Erythroblast (primary cell): ENCODE measurements around the gene DPP10.
"Not testable (repeated sequence)": the region's sequence is repeated elsewhere in the genome, so short reads cannot be mapped to it uniquely, and the experiment has no call there.

Source experiments
- DNase-seq, 2 experiments: peaks; one replicate each; lab custom pipeline; 2025; lab: John Stamatoyannopoulos, UW
- GATA1 ChIP-seq: IDR thresholded peaks from 2 replicates; pipeline ENCODE4 v1.6.1; 2011; ENCODE audit warnings: low read depth, mild to moderate bottlenecking, control low read depth, low read length, moderate library complexity
- POLR2A ChIP-seq: IDR thresholded peaks from 2 replicates; pipeline ENCODE4 v1.6.1; 2011; ENCODE audit warnings: mild to moderate bottlenecking, low read length

Gene DPP10

DNA sequence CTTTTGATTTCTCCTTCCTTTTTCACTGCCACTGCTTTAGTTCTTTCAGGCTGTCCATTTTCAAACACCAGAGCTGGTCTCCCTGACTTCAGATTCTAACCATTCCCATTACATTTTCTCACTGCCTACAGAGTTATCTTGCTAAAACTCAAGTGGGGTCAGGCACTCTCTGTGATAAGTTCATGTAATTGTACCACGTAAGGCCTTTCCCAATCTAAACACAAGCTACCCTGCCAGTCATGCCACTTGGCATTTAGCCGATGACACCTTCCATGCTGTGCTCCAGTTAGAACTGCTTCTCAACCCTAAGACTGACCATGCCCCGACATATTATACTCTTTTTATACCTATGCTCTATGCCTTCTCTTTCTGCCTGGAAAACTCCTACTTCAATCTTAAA, 592.4 kb downstream of the DPP10 start:
- TF ChIP-seq GATA1 (no peak), POLR2A (no peak)
- DNase-seq, result no peak

DNA sequence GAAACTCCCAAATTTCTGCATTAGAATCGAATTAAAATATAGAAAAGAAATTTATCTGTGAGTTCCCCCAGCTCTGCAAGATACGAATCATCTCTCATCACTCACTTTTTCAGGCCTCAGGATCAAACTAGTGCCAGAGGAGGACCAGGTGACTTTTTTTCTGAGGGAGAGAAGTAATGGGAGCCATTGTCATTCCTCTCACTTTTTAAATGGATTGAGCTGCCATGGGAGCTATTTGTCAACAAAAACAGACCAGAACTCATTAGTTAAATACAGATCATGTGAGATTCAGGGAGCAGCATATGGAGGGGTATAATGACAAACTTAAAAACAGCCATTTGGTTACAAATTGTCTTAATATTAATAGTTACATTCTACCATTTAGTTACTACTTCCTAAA, 594.4 kb downstream of the DPP10 start:
- TF ChIP-seq POLR2A (no peak), GATA1 (no peak)
- DNase-seq, result no peak

DNA sequence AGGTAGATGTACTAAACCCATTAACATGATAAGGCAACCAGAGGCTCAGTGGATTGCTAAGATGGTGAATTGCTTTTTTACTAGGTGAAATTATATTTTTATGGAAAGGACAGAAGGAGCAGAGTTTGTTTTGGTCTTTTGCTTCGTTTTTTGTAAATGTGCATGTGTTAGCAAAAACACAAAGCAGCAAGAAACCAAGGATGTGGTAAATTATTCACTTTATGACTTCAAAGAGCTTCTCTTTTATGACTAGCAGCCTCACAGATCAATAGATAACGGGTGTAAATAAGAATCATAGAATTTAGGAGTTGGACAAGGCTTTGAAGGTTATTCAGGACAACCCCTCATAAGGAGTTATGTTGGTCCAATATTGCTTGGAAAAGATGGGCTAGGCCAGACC, 615.0 kb downstream of the DPP10 start:
- DNase-seq, result no peak
- TF ChIP-seq GATA1, result no peak
- no peak for TF ChIP-seq POLR2A

DNA sequence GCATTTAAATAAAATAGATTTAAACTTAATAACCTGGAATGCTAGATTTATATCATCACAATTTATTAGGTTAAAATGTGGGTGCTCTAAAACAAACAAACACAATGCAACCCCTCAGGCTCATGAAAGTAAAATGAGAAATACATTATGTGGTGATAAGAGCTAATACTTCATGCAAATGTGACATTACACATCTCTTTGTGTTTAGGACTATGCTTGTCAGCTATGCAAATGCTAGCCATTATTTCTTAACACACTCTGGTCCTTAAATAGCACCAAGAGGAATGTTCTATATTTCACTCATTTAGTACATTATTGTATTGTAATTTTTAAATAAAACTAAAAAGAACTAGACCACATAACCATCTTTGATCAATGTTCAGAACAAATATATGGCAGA, 627.6 kb downstream of the DPP10 start:
- DNase-seq, result no peak
- TF ChIP-seq POLR2A (no peak), GATA1 (no peak)

DNA sequence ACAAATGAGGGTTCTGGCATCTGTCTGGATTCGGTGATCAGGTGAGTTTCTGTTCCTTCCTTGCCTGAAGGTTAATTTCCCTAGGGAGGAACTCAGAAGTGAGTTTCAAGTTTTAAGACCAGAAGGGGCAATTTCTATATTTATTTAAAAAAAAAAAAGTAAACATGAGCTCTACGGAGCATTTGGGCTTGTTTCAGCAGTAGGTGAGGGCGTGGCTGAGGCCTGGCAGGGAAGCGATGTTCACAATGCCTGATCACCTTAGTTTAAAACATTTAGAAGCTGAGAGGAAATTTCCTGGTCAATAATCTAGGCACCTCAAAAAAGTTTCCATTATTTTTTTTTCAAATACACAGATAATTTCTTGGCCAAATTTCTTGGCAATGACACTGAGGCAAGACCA, 629.1 kb downstream of the DPP10 start:
- no peak for TF ChIP-seq GATA1
- TF ChIP-seq POLR2A, result no peak
- no peak for DNase-seq

DNA sequence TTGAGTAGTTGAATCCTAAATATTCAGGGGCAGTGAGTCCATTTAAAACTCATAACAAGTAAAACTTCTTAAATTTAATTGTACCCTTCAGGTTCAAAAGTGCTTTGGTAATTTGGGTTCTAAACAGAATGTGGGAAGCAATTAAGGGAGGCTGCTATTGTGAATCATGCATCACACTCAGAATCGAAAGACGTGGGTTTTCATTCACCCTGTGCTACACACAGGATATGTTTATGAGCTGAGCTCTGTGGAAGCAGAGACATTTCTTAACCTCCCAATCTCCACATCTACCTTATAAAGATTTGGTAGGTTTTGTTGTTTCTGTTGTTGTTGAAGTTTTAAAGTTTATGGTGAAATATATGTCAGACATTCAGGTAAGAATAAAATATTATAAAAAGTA, 633.4 kb downstream of the DPP10 start:
- no peak for DNase-seq
- TF ChIP-seq GATA1, result no peak
- no peak for TF ChIP-seq POLR2A

DNA sequence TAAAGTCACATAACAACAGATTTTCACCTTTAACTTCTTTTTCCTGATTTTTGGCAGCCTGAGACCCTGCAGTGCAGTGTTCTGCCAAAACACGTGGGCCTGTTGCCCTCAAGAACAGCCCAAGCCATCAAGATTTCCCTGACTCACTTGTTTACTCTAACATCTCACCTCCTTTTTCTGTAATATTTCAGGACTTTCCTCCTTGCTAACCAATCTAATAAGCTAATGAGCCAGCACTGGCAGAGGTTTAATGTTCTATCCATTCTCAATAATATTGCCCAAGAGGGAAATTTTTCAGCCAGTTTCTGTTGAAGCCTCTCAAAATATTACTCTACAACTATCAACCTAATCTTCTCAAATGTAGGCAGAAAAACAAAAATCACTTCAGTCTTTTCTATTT, 635.2 kb downstream of the DPP10 start:
- no peak for DNase-seq
- TF ChIP-seq POLR2A, result no peak
- no peak for TF ChIP-seq GATA1

DNA sequence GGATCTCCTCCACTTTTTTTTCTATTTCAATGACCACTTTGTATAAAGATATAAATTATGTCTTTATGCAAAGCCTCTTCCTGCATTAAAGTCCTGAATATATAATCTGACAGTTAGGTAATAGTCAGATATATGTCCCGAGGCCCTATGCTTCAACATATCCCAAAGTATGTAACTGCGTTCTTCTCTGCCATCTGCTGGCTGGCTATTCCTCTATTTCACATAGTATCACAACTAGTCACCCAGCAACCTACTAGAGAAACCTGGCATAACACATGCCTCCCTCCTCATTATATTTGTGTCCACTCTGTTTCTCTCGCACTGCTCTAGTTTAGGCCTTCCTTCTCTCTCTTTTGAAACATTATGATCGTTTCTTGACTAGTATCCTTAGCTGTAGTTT, 640.8 kb downstream of the DPP10 start:
- DNase-seq, result no peak
- TF ChIP-seq POLR2A, result no peak
- TF ChIP-seq GATA1, result no peak

DNA sequence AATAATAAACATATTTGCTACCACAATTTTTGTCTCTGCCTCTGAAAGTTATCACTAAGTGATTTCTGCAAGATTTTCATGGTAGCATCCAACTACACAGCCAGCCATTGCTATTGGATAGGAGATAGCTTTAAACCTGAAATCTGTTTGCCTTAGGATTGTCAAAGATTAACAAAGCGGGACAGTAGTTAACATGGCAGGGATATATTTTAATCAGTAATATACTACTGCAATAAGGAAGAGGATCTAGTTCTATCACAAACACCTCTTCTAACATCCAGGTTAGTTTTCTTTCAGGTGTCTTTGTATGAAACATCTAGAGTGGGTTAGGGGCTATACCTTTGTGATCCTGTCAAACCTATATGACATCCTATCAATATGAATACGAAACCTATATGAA, 641.3 kb downstream of the DPP10 start:
- no peak for TF ChIP-seq GATA1
- no peak for TF ChIP-seq POLR2A
- no peak for DNase-seq

DNA sequence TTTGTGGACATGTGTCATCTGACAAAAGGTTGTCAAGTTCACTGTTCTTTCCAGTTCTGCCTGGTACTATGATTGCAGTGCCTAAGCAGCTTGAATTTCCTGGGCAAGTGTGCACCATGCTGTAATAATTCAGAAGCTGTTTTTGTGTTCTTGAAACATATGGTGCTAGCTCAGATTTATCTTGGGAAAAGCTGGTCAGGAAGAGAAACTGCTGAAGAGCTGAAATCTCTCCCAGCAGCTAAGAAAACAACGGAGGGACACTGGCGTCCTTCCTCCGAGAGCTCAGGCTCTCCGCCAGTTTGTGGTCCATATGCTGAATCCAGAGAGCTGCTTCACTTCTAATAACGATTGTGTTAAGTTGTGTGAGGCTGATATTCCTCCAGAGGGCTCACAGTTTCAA, 642.0 kb downstream of the DPP10 start:
- no peak for DNase-seq
- no peak for TF ChIP-seq POLR2A
- no peak for TF ChIP-seq GATA1

DNA sequence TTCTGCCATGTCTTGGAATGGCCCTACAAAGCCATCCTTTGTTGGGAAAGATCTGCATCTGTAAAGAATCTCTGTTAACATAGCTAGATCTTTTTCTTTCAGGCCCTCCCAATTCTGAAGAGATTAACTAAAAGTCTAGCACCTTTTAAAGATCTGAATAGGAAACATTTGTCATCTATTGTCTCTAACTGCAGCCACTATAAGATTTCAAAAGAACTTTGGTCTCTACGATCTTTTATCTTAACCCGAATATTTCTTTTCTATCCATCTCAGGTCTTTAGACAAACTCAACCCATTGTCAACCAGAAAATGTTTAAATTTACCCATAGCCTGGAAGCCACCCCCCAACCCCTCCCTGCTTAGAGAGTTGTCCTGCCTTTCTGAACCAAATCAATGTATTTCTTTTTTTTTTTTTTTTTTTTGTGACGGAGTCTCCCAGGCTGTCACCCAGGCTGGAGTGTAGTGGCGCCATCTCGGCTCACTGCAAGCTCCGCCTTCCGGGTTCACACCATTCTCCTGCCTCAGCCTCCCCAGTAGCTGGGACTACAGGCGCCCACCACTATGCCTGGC, 643.7 kb downstream of the DPP10 start:
- DNase-seq, result not testable (repeated sequence)

DNA sequence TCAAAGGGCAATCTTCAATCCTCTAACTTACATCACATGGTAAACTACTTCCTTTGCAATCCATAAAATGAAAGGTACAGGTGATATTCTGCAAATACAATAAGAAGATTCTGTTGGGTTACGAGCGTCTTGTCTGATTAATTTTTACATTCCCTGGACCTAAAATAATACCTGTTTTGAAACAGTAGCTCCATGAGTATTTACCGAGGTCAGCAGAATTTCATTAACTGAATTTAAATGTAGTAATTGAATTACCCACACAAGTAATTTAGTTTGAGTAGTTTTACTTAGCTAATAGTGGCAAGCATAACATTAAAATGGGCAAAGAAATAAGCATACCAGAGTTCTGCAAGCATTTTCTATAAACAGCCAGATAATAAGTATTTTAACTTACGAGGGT, 652.0 kb downstream of the DPP10 start:
- DNase-seq, result no peak
- TF ChIP-seq GATA1 (no peak), POLR2A (no peak)

DNA sequence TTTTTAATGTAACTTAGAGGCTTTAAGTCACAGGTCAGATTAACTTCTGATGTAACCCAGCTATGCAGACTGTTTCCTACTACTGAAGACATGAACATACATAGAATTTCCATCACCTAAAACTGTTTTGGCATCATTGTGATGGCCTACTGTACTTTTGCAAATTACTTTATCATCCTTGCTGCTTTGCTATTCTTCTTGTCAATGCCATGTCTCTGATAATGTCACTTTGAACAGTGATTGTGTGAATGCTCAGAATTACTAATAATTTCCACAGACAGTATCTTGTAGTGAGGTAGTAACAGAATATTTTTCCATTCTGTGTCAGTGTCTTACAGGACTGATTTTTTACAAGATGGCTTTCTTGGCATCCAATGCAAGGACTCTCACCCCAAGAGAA, 663.5 kb downstream of the DPP10 start:
- DNase-seq, result no peak

DNA sequence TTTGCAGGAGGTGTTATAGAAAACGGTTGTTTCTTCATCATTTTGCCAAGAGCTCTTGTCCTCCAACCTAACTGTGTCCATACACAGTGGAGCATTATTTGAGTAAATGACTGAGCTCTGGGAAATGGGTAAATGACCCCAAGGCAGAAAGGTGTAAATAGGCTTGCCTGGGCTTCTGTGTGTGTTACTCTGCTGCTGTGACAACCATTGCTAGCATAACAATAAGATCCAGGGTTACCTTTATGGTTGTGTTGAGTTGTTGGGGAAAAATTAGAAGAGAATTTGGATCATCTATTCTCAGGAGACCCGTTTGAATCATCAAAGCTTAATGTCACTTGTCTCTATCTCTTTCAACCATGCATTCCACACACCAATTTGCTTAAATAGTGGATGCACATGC, 672.7 kb downstream of the DPP10 start:
- no peak for DNase-seq
- TF ChIP-seq POLR2A (no peak), GATA1 (no peak)

More for the DNA sequence above, 663.5 kb downstream of the DPP10 start:
- TF ChIP-seq POLR2A (no peak), GATA1 (no peak)

DNA sequence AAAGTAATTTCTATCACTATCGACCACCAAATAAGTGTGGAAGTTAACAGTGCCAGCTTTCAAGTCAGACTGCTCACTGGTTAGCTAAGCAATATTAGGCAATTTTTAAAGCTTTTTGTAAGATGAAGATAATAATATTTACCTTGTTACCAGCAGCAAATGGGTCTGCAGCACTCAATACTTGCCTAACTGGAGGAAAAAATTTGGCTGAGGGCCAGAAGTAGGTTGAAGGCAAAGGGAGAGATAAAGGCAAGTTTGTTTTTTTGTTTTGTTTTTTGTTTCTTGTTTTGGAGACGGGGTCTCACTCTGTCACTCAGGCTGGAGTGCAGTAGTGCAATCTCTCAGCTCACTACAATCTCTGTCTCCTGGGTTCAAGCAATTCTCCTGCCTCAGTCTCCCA, 675.9 kb downstream of the DPP10 start:
- no peak for DNase-seq
- TF ChIP-seq POLR2A, result no peak
- no peak for TF ChIP-seq GATA1

DNA sequence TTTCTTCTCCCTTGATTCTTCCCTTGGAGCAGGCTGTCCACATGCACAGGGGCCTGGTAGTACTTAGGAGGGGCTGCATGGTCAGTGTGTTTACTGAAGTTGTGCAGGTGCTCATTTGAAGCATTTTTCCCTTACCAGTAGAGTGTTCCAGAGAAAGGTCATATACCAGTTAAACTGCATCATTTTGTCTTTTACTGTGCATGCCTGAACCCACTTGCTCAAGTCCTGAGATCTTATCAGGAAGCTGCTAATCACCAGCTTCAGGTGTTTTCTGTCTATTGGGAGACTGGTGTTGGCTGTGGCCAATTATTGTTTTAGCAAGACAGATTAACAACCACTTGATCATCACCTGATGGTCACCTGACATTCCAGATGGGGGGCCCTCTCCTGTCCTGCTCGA, 676.6 kb downstream of the DPP10 start:
- TF ChIP-seq GATA1 (no peak), POLR2A (no peak)
- DNase-seq, result no peak
